ENCODE measurements around the gene IGDCC3.
A peak's percentile ranks its signal among the peaks of the same experiment; 100 is the strongest.

Gene IGDCC3

GRCh38 chr15:65388306-65389080 is 10.7 kb upstream of the IGDCC3 start:
- Mint-ChIP-seq H3K9me3 (no peaks in the 10 kb centered on the region), H3K4me1 (ENCODE audit: low read depth) (peaks cover 14% of the 10 kb centered on the region), H3K27me3 (peaks cover 43% of the 10 kb centered on the region), H3K36me3 (ENCODE audit: low read depth) (peaks cover 6% of the 10 kb centered on the region), H3K27ac (no peak overlapping the region), H3K4me3 (no peak overlapping the region)
- intact Hi-C loops (cut with micrococcal nuclease), result no loop called here

GRCh38 chr15:65386886-65387285 is 9.1 kb upstream of the IGDCC3 start:
- H3K27ac Mint-ChIP-seq, result no peak overlapping the region
- H3K27me3 Mint-ChIP-seq, result peaks cover 46% of the 10 kb centered on the region
- intact Hi-C loops (cut with micrococcal nuclease), result no loop called here
- peaks cover 14% of the 10 kb centered on the region for H3K4me1 Mint-ChIP-seq (ENCODE audit: low read depth)
- H3K36me3 Mint-ChIP-seq (ENCODE audit: low read depth), result peaks cover 6% of the 10 kb centered on the region
- H3K4me3 Mint-ChIP-seq, result no peak overlapping the region
- H3K9me3 Mint-ChIP-seq, result no peaks in the 10 kb centered on the region

GRCh38 chr15:65386376-65386775 is 8.6 kb upstream of the IGDCC3 start:
- intact Hi-C loops (cut with micrococcal nuclease), result no loop called here

GRCh38 chr15:65385870-65386258 is 8.1 kb upstream of the IGDCC3 start:
- Mint-ChIP-seq H3K4me1 (ENCODE audit: low read depth) (peaks cover 14% of the 10 kb centered on the region), H3K27me3 (peaks cover 48% of the 10 kb centered on the region), H3K9me3 (no peaks in the 10 kb centered on the region), H3K4me3 (no peak overlapping the region), H3K27ac (no peak overlapping the region), H3K36me3 (ENCODE audit: low read depth) (peaks cover 6% of the 10 kb centered on the region)
- intact Hi-C loops (cut with micrococcal nuclease), result loop anchor here (1.0 kb wide), 1 partner anchor 67 kb away; no protein-coding TSS in a partner anchor

More at GRCh38 chr15:65386376-65386775, 8.6 kb upstream of the IGDCC3 start:
- no peaks in the 10 kb centered on the region for H3K9me3 Mint-ChIP-seq
- H3K4me3 Mint-ChIP-seq, result no peak overlapping the region
- H3K27ac Mint-ChIP-seq, result no peak overlapping the region
- H3K27me3 Mint-ChIP-seq, result peaks cover 45% of the 10 kb centered on the region
- peaks cover 6% of the 10 kb centered on the region for H3K36me3 Mint-ChIP-seq (ENCODE audit: low read depth)
- H3K4me1 Mint-ChIP-seq (ENCODE audit: low read depth), result peaks cover 14% of the 10 kb centered on the region

- intact Hi-C loops (cut with micrococcal nuclease), result loop anchor here (1.0 kb wide), 1 partner anchor 66 kb away; no protein-coding TSS in a partner anchor
- H3K27ac Mint-ChIP-seq, result peak overlapping the region; percentile 53
- H3K4me3 Mint-ChIP-seq, result peak overlapping the region; percentile 87
- no peaks in the 10 kb centered on the region for H3K9me3 Mint-ChIP-seq
- H3K27me3 Mint-ChIP-seq, result peaks cover 54% of the 10 kb centered on the region
- H3K4me1 Mint-ChIP-seq (ENCODE audit: low read depth), result peaks cover 14% of the 10 kb centered on the region
- H3K36me3 Mint-ChIP-seq (ENCODE audit: low read depth), result peaks cover 6% of the 10 kb centered on the region
These were observed 7.4 kb upstream of the IGDCC3 start for GRCh38 chr15:65384895-65385869.

GRCh38 chr15:65384505-65384894 is 6.7 kb upstream of the IGDCC3 start:
- peak overlapping the region; percentile 87 for H3K4me3 Mint-ChIP-seq
- H3K27ac Mint-ChIP-seq, result peak overlapping the region; percentile 53
- intact Hi-C loops (cut with micrococcal nuclease), result no loop called here
- H3K27me3 Mint-ChIP-seq, result peaks cover 56% of the 10 kb centered on the region
- no peaks in the 10 kb centered on the region for H3K9me3 Mint-ChIP-seq
- peaks cover 14% of the 10 kb centered on the region for H3K4me1 Mint-ChIP-seq (ENCODE audit: low read depth)
- peaks cover 6% of the 10 kb centered on the region for H3K36me3 Mint-ChIP-seq (ENCODE audit: low read depth)

GRCh38 chr15:65383991-65384390 is 6.2 kb upstream of the IGDCC3 start:
- Mint-ChIP-seq H3K27ac (no peak overlapping the region), H3K27me3 (peaks cover 59% of the 10 kb centered on the region), H3K36me3 (ENCODE audit: low read depth) (peaks cover 6% of the 10 kb centered on the region), H3K4me1 (ENCODE audit: low read depth) (peaks cover 14% of the 10 kb centered on the region), H3K4me3 (no peak overlapping the region), H3K9me3 (no peaks in the 10 kb centered on the region)
- intact Hi-C loops (cut with micrococcal nuclease), result no loop called here

- Mint-ChIP-seq H3K36me3 (ENCODE audit: low read depth) (peaks cover 6% of the 10 kb centered on the region), H3K27ac (no peak overlapping the region), H3K4me1 (ENCODE audit: low read depth) (peaks cover 14% of the 10 kb centered on the region), H3K27me3 (peaks cover 60% of the 10 kb centered on the region), H3K4me3 (no peak overlapping the region), H3K9me3 (no peaks in the 10 kb centered on the region)
- intact Hi-C loops (cut with micrococcal nuclease), result no loop called here
These were observed 5.7 kb upstream of the IGDCC3 start for GRCh38 chr15:65383456-65383855.

- intact Hi-C loops (cut with micrococcal nuclease), result no loop called here
- peaks cover 6% of the 10 kb centered on the region for H3K36me3 Mint-ChIP-seq (ENCODE audit: low read depth)
- H3K4me1 Mint-ChIP-seq (ENCODE audit: low read depth), result peaks cover 14% of the 10 kb centered on the region
- H3K27me3 Mint-ChIP-seq, result peaks cover 63% of the 10 kb centered on the region
- H3K4me3 Mint-ChIP-seq, result no peak overlapping the region
- H3K9me3 Mint-ChIP-seq, result no peaks in the 10 kb centered on the region
- no peak overlapping the region for H3K27ac Mint-ChIP-seq
These were observed 5.1 kb upstream of the IGDCC3 start for GRCh38 chr15:65382921-65383320.

- H3K9me3 Mint-ChIP-seq, result no peaks in the 10 kb centered on the region
- no peak overlapping the region for H3K27ac Mint-ChIP-seq
- H3K4me1 Mint-ChIP-seq (ENCODE audit: low read depth), result peaks cover 17% of the 10 kb centered on the region
- peaks cover 6% of the 10 kb centered on the region for H3K36me3 Mint-ChIP-seq (ENCODE audit: low read depth)
- H3K4me3 Mint-ChIP-seq, result no peak overlapping the region
- peaks cover 68% of the 10 kb centered on the region for H3K27me3 Mint-ChIP-seq
- intact Hi-C loops (cut with micrococcal nuclease), result no loop called here
These were observed 4.3 kb upstream of the IGDCC3 start for GRCh38 chr15:65382146-65382491.

- H3K36me3 Mint-ChIP-seq (ENCODE audit: low read depth), result peaks cover 6% of the 10 kb centered on the region
- no peaks in the 10 kb centered on the region for H3K9me3 Mint-ChIP-seq
- intact Hi-C loops (cut with micrococcal nuclease), result no loop called here
- no peak overlapping the region for H3K4me3 Mint-ChIP-seq
- peaks cover 73% of the 10 kb centered on the region for H3K27me3 Mint-ChIP-seq
- no peak overlapping the region for H3K27ac Mint-ChIP-seq
- peaks cover 22% of the 10 kb centered on the region for H3K4me1 Mint-ChIP-seq (ENCODE audit: low read depth)
These were observed 3.8 kb upstream of the IGDCC3 start for GRCh38 chr15:65381445-65382145.

- intact Hi-C loops (cut with micrococcal nuclease), result no loop called here
- H3K4me3 Mint-ChIP-seq, result no peak overlapping the region
- H3K4me1 Mint-ChIP-seq (ENCODE audit: low read depth), result peaks cover 17% of the 10 kb centered on the region
- H3K27me3 Mint-ChIP-seq, result peaks cover 82% of the 10 kb centered on the region
- H3K9me3 Mint-ChIP-seq, result no peaks in the 10 kb centered on the region
- no peak overlapping the region for H3K27ac Mint-ChIP-seq
- peaks cover 4% of the 10 kb centered on the region for H3K36me3 Mint-ChIP-seq (ENCODE audit: low read depth)
These were observed 2.2 kb upstream of the IGDCC3 start for GRCh38 chr15:65379986-65380385.

- Mint-ChIP-seq H3K4me1 (ENCODE audit: low read depth) (peaks cover 9% of the 10 kb centered on the region), H3K27me3 (peaks cover 83% of the 10 kb centered on the region), H3K36me3 (ENCODE audit: low read depth) (no peaks in the 10 kb centered on the region), H3K9me3 (no peaks in the 10 kb centered on the region), H3K27ac (no peak overlapping the region), H3K4me3 (peak overlapping the region; percentile 63)
- intact Hi-C loops (cut with micrococcal nuclease), result no loop called here
These were observed 462 bp downstream of the IGDCC3 start for GRCh38 chr15:65377105-65377975.

All from dendritic cell treated with granulocyte-macrophage colony-stimulating factor and Interleukin-4, amounts not matched to agents 40 ng/mL and 50 ng/mL, for 4 days (primary cell).